Kidney glomerular epithelial cell (primary cell): ENCODE data around the gene PRAC2.

ENCODE experiments used
- DNase-seq: peaks from one replicate; lab custom pipeline; 2025; lab: John Stamatoyannopoulos, UW

Gene PRAC2

GRCh38 chr17:48755356-48755755 is 32.4 kb downstream of the PRAC2 start:
- no peak for DNase-seq

- no peak for DNase-seq
Measured at GRCh38 chr17:48756830-48757251, 33.9 kb downstream of the PRAC2 start.

- DNase-seq: no peak
Measured at GRCh38 chr17:48757524-48757961, 34.6 kb downstream of the PRAC2 start.

- no peak for DNase-seq
Measured at GRCh38 chr17:48759288-48759687, 36.3 kb downstream of the PRAC2 start.

GRCh38 chr17:48760411-48760810 is 37.4 kb downstream of the PRAC2 start:
- DNase-seq: no peak

- no peak for DNase-seq
Measured at GRCh38 chr17:48761114-48761513, 38.1 kb downstream of the PRAC2 start.

GRCh38 chr17:48767263-48767774 is 44.3 kb downstream of the PRAC2 start:
- no peak for DNase-seq

GRCh38 chr17:48769009-48769675 is 46.2 kb downstream of the PRAC2 start:
- DNase-seq: no peak

GRCh38 chr17:48770954-48771353 is 48.0 kb downstream of the PRAC2 start:
- no peak for DNase-seq

- DNase-seq: no peak
Measured at GRCh38 chr17:48773245-48773644, 50.3 kb downstream of the PRAC2 start.
